Activated CD8-positive, alpha-beta T cell treated with anti-CD3 and anti-CD28 coated beads, Interleukin-2, amount 10 ng/mL, durations not matched to agents 7 days and 5 days (primary cell): ENCODE measurements around the gene DHCR24. TPM values are rescaled to one million over a fixed set of nuclear protein-coding genes. Genes with fewer than 3 reads are reported as not detected.
A peak's percentile ranks its signal among the peaks of the same experiment; 100 is the strongest.
"Not testable (repeated sequence)": the region's sequence is repeated elsewhere in the genome, so short reads cannot be mapped to it uniquely, and the experiment has no call there.

ENCODE experiments used
- ATAC-seq: fragments of 150-1000 bp; cut with Tn5 transposase; one replicate; pipeline ENCODE4 v1.10.0; 2021; ENCODE audit warnings: moderate library complexity
- CTCF ChIA-PET: fragments of 350-600 bp; sonication (Branson Sonifier 250); formaldehyde crosslinking; loops from one replicate; lab custom pipeline; 2021; ENCODE audit warnings: antibody characterized with exemption; lab: Charles Lee
- POLR2A ChIA-PET: fragments of 350-600 bp; sonication (Branson Sonifier 250); formaldehyde crosslinking; loops from one replicate; lab custom pipeline; 2021; ENCODE audit warnings: antibody characterized with exemption; lab: Charles Lee
- DNase-seq: peaks from one replicate; pipeline ENCODE4 v3.0.0-alpha.2; 2020
- H3K27ac Mint-ChIP-seq: one replicate; pipeline ENCODE4 v1.8.0; 2021; ENCODE audit warnings: mild to moderate bottlenecking, mixed read lengths
- H3K27me3 Mint-ChIP-seq: one replicate; pipeline ENCODE4 v1.8.0; 2021; ENCODE audit warnings: low read depth, mixed read lengths
- H3K36me3 Mint-ChIP-seq: one replicate; pipeline ENCODE4 v1.8.0; 2021; ENCODE audit warnings: low read depth, mixed read lengths
- H3K4me1 Mint-ChIP-seq: one replicate; pipeline ENCODE4 v1.8.0; 2021; ENCODE audit warnings: low read depth, mixed read lengths
- H3K4me3 Mint-ChIP-seq: one replicate; pipeline ENCODE4 v1.8.0; 2021; ENCODE audit warnings: mild to moderate bottlenecking, mixed read lengths
- H3K9me3 Mint-ChIP-seq: one replicate; pipeline ENCODE4 v1.8.0; 2022; ENCODE audit warnings: mixed read lengths; ENCODE audit not compliant: insufficient read depth
- total RNA-seq, 2 experiments: library from RNA; stranded (reverse); gene quantifications; one replicate each; pipeline ENCODE4 v1.2.3, GENCODE V29; 2021

The DHCR24 gene
- total RNA-seq, 2 experiments from 2014 or later: 140 to 151 TPM

DNA sequence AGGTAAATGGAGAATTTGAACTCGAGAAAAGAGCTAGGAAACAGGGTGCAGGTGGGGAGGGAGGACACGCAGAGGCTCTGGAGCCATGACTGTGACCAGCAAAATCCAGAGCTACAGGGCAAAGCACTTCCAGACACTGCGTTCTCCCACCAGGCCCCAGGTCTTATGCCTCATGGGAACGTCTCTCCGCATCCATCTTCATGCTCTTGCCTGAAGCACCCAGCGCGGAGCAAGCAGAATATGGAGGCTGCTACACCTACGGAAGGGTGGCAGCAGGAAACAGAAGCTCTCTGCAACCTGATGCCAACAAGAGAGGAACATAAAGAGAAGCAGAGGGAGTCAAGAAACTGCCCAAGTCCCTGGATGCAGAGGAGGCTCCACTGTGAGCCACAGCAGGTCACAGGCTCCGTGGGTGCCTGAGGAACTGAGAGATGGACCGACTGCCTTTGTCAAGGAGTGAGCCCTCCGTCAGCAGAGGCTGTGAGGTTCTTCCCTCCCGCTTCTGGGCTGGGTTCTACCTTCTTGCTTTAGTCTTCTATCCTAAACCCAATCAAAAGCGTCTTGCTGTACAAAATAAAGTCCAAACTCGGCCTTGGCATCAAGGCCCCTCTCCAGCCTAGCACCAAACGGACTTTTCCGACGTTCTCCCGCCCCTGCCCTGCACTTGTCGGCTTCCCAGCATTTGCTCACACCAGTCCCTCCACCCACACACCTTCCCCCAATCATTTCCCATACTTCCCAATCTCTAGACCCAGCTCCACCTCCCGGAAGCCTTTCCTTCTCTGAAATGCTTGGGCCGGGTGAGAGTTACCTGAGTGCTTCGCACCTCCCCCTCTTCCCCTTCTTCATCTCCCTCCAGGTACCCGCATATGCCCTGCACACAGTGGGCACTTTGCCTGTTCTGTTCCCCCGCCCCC lies 930 bp downstream of the DHCR24 start:
- Mint-ChIP-seq H3K4me1 (peaks cover 53% of the 10 kb centered on the region), H3K27me3 (peaks cover 20% of the 10 kb centered on the region), H3K4me3 (peak overlapping the region; percentile 92), H3K27ac (peak overlapping the region; percentile 89), H3K9me3 (no peaks in the 10 kb centered on the region), H3K36me3 (peaks cover 45% of the 10 kb centered on the region)
- ATAC-seq (no peak), DNase-seq (no peak)
- CTCF ChIA-PET: interaction anchor here (1.0 to 1.9 kb wide), 5 partner anchors 59 to 214 kb away, joined by 3 to 11 read pairs (median 4); no protein-coding TSS in a partner anchor
- POLR2A ChIA-PET: interaction anchor here (0.8 to 1.7 kb wide), 3 partner anchors 10 to 14 kb away, joined by 4 to 5 read pairs (median 4); no protein-coding TSS in a partner anchor

DNA sequence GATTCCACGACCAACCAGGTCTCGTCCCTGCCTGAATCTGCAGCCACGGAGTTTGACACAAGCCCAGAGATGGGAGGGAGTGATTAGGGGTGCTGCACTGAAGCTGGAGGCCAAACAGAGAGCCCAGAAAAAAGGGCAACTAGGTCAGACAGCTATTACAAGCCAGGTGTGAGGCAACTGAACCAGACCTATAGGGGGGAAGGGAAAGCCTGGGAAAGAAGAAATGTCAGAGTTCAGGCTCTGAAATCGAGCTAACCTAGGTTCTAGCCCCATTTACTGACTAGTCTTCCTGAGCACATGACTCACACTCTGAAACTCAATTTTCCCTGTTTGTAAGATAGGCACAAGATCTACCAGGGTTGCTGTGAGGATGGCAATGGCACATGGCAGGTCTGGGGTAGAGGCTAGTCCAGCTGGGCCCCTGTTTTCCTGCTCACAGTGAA lies 1.7 kb downstream of the DHCR24 start:
- Mint-ChIP-seq H3K27ac (peak overlapping the region; percentile 42), H3K27me3 (peaks cover 18% of the 10 kb centered on the region), H3K4me3 (peak overlapping the region; percentile 92), H3K36me3 (peaks cover 49% of the 10 kb centered on the region), H3K9me3 (no peaks in the 10 kb centered on the region), H3K4me1 (peaks cover 53% of the 10 kb centered on the region)
- POLR2A ChIA-PET: no interaction called here
- CTCF ChIA-PET: interaction anchor here (0.8 kb wide), 1 partner anchor 60 kb away, joined by 3 read pairs; no protein-coding TSS in a partner anchor
- DNase-seq: no peak
- no peak for ATAC-seq

DNA sequence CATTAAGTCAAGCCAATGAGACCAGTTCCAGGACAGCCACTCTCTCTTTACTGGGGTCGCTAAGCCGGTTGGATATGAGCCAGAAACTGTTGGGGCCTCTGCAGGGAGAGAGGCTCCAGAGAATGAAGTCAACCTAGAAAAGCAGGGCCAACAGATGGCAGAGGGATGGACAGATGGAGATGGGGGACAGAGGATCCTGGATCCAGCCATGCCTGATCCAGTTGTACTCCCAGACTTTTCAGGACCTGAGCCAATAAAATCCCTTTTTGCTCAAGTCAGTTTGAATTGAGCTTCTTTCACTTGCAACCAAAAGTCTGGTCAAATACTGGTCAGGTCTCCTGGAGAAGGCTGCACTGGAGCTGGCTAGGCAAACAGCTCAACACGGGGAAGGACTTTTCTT lies 2.2 kb downstream of the DHCR24 start:
- POLR2A ChIA-PET: no interaction called here
- no peak for ATAC-seq
- CTCF ChIA-PET: interaction anchor here (0.8 kb wide), 1 partner anchor 60 kb away, joined by 3 read pairs; no protein-coding TSS in a partner anchor
- H3K36me3 Mint-ChIP-seq: peaks cover 53% of the 10 kb centered on the region
- H3K27me3 Mint-ChIP-seq: peaks cover 15% of the 10 kb centered on the region
- H3K4me3 Mint-ChIP-seq: peak overlapping the region; percentile 92
- peaks cover 53% of the 10 kb centered on the region for H3K4me1 Mint-ChIP-seq
- H3K9me3 Mint-ChIP-seq: no peaks in the 10 kb centered on the region
- DNase-seq: no peak
- no peak overlapping the region for H3K27ac Mint-ChIP-seq

DNA sequence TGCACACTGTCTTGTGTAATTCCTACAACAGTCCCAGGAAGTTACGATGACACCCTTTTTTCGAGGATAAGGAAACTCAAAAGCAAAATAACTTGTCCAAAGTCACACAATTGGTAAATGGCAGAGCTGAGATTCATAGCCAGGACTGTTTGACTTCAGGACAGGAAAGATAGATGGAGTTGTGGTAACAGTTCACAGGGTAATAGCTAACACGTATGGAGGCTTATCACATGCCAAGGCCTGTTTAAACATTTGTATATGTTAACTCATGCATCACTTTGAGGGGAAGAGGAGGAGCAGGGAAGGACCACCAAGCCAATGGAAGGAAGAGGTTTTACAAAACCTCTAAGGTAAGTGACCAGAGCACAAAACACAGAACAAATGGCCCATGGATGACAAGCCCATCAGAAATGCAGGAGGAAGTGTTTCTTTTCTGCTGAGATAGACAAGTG lies 2.8 kb downstream of the DHCR24 start:
- H3K9me3 Mint-ChIP-seq: no peaks in the 10 kb centered on the region
- H3K4me1 Mint-ChIP-seq: peaks cover 56% of the 10 kb centered on the region
- H3K27me3 Mint-ChIP-seq: peaks cover 10% of the 10 kb centered on the region
- ChIA-PET CTCF (interaction anchor here (0.8 kb wide), 1 partner anchor 61 kb away, joined by 3 read pairs; no protein-coding TSS in a partner anchor), POLR2A (interaction anchor here (1.4 kb wide), 1 partner anchor 13 kb away, joined by 4 read pairs; no protein-coding TSS in a partner anchor)
- no peak overlapping the region for H3K27ac Mint-ChIP-seq
- peaks cover 59% of the 10 kb centered on the region for H3K36me3 Mint-ChIP-seq
- DNase-seq (no peak), ATAC-seq (no peak)
- no peak overlapping the region for H3K4me3 Mint-ChIP-seq

DNA sequence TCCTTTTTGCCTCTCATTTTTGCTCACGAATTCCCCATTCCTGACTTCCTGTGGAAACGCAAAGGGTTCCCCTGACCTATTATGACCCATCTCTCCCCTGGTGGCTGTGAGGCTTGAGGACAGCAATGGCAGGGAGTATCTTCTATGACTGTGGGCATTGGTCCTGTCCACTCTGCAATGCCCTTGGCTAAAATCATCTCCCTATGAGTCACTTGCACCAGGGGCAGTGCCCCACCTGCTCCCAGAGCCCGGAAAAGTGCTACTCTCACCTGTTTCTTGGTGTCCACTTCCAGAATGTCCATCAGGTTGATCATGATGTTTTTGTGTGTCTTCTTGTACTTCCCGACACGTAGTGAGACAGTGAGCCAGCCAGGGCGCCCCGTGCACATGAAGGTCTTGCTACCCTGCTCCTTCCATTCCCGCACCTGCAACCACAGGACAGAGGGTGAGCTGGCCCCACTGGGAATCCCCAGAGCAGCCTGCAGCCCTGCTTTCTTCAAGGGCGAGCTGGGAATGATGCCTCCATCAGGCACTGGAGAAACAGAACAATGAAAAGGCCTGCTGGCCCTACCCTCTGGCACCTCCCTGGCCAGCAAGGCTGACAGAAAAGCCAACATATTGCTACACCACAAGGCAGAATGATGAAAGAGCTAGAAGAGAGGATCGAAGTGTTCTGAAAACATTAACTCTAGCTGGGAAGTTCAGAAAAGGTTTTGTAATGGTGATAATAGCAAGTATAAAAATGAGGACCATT lies 3.5 kb downstream of the DHCR24 start:
- POLR2A ChIA-PET: interaction anchor here (1.4 kb wide), 1 partner anchor 12 kb away, joined by 4 read pairs; no protein-coding TSS in a partner anchor

DNA sequence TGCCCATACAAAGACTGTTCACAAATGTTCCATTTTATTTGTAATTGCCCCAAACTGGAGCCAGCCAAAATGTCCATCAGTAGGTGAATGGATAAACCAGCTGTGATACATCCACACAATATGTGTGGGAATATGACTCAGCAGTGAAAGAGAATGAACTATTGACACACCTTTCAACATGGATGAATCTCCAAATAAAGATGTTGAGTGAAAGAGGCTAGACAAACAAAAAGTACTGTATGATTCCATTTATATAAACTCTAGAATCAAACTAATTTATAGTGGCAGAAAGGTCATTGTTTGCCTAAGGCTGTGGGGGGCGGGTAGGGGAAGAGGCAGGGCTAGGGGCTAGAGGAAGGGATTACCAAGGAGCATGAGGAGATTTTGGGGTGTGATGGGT lies 4.5 kb downstream of the DHCR24 start:
- CTCF ChIA-PET: interaction anchor here (1.4 kb wide), 1 partner anchor 63 kb away, joined by 4 read pairs; no protein-coding TSS in a partner anchor
- H3K27ac Mint-ChIP-seq: no peak overlapping the region

More for the DNA sequence above, 3.5 kb downstream of the DHCR24 start:
- Mint-ChIP-seq H3K36me3 (peaks cover 63% of the 10 kb centered on the region), H3K27me3 (peaks cover 6% of the 10 kb centered on the region), H3K27ac (no peak overlapping the region), H3K9me3 (no peaks in the 10 kb centered on the region), H3K4me1 (peaks cover 58% of the 10 kb centered on the region), H3K4me3 (no peak overlapping the region)
- DNase-seq: no peak
- CTCF ChIA-PET: interaction anchor here (1.4 kb wide), 1 partner anchor 62 kb away, joined by 4 read pairs; no protein-coding TSS in a partner anchor
- no peak for ATAC-seq

DNA sequence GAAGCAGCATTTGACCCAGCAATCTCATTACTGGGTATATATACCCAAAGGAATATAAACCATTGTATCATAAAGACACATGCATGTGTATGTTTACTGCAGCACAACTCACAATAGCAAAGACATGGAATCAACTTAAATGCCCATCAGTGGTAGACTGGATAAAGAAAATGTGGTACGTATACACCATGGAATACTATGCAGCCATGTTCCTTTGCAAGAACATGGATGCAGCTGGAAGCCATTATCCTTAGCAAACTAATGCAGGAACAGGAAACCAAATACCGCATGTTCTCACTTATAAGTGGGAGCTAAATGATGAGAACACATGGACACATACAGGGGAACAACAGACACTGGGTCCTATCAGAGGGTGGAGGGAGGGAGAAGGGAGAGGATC lies 5.4 kb downstream of the DHCR24 start:
- DNase-seq, H3K4me3 Mint-ChIP-seq, H3K27me3 Mint-ChIP-seq, H3K9me3 Mint-ChIP-seq, POLR2A ChIA-PET, CTCF ChIA-PET, H3K27ac Mint-ChIP-seq, ATAC-seq: not testable (repeated sequence)
- peaks cover 74% of the 10 kb centered on the region for H3K36me3 Mint-ChIP-seq
- peaks cover 51% of the 10 kb centered on the region for H3K4me1 Mint-ChIP-seq

More for the DNA sequence above, 4.5 kb downstream of the DHCR24 start:
- Mint-ChIP-seq H3K9me3 (no peaks in the 10 kb centered on the region), H3K36me3 (peaks cover 67% of the 10 kb centered on the region), H3K4me3 (no peak overlapping the region), H3K27me3 (no peaks in the 10 kb centered on the region), H3K4me1 (peaks cover 52% of the 10 kb centered on the region)
- no peak for ATAC-seq
- DNase-seq: no peak
- POLR2A ChIA-PET: no interaction called here

DNA sequence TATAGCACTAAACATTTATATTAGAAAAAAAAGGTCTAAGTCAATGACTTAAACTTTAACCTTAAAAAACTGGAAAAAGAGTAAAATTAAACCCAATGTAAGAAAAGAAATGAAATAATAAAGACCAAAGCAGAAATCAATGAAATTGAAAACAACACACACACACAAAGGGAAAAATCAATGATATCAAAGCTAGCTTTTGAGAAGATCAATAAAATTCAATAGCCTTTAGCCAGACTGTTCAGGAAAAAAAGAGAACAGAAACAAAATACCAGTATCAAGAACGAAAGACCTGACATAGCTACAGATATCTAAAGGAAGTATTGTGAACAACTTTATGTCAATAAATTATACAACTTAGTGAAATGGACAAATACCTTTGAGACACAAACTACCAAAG lies 7.1 kb downstream of the DHCR24 start:
- H3K4me3 Mint-ChIP-seq: no peak overlapping the region
- ChIA-PET POLR2A (interaction anchor here (0.6 kb wide), 1 partner anchor 82 kb away, joined by 3 read pairs; no protein-coding TSS in a partner anchor), CTCF (interaction anchor here (1.1 kb wide), 1 partner anchor 65 kb away, joined by 4 read pairs; no protein-coding TSS in a partner anchor)
- H3K4me1 Mint-ChIP-seq: peaks cover 35% of the 10 kb centered on the region
- peaks cover 73% of the 10 kb centered on the region for H3K36me3 Mint-ChIP-seq
- ATAC-seq (no peak), DNase-seq (no peak)
- H3K27me3 Mint-ChIP-seq: no peaks in the 10 kb centered on the region
- H3K27ac Mint-ChIP-seq: no peak overlapping the region
- H3K9me3 Mint-ChIP-seq: no peaks in the 10 kb centered on the region

DNA sequence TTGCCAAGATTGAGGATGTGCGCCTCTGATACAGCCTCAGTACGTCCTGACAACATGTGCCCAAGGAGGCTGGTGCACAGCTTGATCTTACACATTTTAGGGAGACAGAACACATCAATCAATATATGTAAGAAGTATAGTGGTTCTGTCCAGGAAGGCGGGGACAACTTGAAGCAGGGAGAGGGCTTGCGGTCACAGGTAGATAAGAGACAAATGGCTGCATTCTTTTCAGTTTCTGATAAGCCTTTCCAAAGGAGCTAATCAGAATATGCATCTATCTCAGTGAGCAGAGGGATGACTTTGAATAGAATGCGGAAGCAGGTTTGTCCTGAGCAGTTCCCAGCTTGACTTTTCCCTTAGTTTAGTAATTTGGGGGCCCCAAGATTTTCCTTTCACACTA lies 10.2 kb downstream of the DHCR24 start:
- POLR2A ChIA-PET: no interaction called here
- H3K36me3 Mint-ChIP-seq: peaks cover 57% of the 10 kb centered on the region
- CTCF ChIA-PET: interaction anchor here (0.6 kb wide), 1 partner anchor 335 kb away, joined by 3 read pairs; no protein-coding TSS in a partner anchor

DNA sequence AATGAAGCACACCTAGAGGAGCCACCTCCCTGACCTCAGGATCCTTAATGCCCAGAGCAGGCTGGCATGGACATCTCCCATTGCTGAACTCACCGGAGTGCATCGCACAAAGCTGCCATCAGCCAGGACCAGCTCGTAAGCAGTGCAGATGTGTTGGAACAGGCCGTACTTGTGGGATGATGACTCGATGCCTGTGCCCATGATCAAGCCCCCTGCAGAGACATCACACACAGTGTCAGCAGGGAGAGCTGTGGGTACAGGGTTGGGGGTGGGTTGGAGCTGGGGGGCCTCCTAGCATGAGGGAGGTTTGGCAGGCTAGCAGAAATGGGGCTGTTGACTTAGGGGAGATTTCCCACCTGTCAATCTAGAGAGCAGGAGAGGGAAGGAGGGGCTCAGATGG lies 12.0 kb downstream of the DHCR24 start:
- POLR2A ChIA-PET: interaction anchor here (1.2 kb wide), 1 partner anchor 11 kb away, joined by 4 read pairs; no protein-coding TSS in a partner anchor

More for the DNA sequence above, 10.2 kb downstream of the DHCR24 start:
- ATAC-seq (no peak), DNase-seq (no peak)
- Mint-ChIP-seq H3K4me1 (peaks cover 15% of the 10 kb centered on the region), H3K9me3 (no peaks in the 10 kb centered on the region), H3K27ac (no peak overlapping the region), H3K4me3 (no peak overlapping the region), H3K27me3 (no peaks in the 10 kb centered on the region)

More for the DNA sequence above, 12.0 kb downstream of the DHCR24 start:
- CTCF ChIA-PET: no interaction called here
- peaks cover 54% of the 10 kb centered on the region for H3K36me3 Mint-ChIP-seq
- peak overlapping the region; percentile 36 for H3K27ac Mint-ChIP-seq
- no peaks in the 10 kb centered on the region for H3K27me3 Mint-ChIP-seq
- no peak for DNase-seq
- H3K4me1 Mint-ChIP-seq: peaks cover 8% of the 10 kb centered on the region
- no peak overlapping the region for H3K4me3 Mint-ChIP-seq
- H3K9me3 Mint-ChIP-seq: no peaks in the 10 kb centered on the region
- no peak for ATAC-seq
